Body of pancreas (tissue), 4 donors: ENCODE data around the gene GPR171.

Source experiments
- POLR2A ChIP-seq, 3 donors: fragments of 450-650 bp; IDR thresholded peaks; one replicate each; pipeline ENCODE4 v1.6.1; 2016; ENCODE audit warnings: antibody characterized with exemption in 3 of 3, mild to moderate bottlenecking in 2 of 3
- TF ChIP-seq, protein P1 (sequence below), 7 experiments: fragments of 450-650 bp in 4 of 7; fragments of 200-600 bp in 3 of 7; sonication (generic) in 3 of 7; IDR thresholded peaks; one replicate each; pipeline ENCODE4 v1.5.1; 2016 to 2019; ENCODE audit warnings: antibody characterized with exemption in 7 of 7

DNA sequence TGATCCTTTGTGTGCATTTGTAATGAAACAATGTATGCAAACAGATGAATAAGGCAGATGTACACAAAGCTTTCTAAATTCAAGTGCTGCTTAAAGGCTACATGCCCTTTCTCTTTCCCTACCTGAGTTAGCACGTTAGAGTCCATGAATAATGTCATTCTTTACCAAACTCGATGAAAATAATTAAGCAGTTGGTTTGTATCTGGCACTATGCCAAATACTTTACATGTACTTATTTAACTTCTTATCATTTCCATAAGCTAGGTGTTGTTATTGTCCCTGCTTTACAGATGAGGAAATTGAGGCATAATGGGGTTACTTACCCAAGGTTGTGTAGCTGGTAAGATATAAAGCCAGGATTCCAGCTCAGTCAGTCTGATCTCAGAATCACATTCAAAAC is 2.4 kb downstream of the GPR171 start:
- TF ChIP-seq, protein P1, sequence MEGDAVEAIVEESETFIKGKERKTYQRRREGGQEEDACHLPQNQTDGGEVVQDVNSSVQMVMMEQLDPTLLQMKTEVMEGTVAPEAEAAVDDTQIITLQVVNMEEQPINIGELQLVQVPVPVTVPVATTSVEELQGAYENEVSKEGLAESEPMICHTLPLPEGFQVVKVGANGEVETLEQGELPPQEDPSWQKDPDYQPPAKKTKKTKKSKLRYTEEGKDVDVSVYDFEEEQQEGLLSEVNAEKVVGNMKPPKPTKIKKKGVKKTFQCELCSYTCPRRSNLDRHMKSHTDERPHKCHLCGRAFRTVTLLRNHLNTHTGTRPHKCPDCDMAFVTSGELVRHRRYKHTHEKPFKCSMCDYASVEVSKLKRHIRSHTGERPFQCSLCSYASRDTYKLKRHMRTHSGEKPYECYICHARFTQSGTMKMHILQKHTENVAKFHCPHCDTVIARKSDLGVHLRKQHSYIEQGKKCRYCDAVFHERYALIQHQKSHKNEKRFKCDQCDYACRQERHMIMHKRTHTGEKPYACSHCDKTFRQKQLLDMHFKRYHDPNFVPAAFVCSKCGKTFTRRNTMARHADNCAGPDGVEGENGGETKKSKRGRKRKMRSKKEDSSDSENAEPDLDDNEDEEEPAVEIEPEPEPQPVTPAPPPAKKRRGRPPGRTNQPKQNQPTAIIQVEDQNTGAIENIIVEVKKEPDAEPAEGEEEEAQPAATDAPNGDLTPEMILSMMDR (IDR thresholded peaks at IDR 0.05) = no peak
- no peak for TF ChIP-seq POLR2A (IDR thresholded peaks at IDR 0.05)
